ENCODE results near the gene PHLPP2. TPM values are rescaled to one million over a fixed set of nuclear protein-coding genes. Genes with fewer than 3 reads are reported as not detected.

Gene PHLPP2
- total and polyA plus RNA-seq, 8 donors = 6.1 to 8.5 (median 7.0) TPM

DNA sequence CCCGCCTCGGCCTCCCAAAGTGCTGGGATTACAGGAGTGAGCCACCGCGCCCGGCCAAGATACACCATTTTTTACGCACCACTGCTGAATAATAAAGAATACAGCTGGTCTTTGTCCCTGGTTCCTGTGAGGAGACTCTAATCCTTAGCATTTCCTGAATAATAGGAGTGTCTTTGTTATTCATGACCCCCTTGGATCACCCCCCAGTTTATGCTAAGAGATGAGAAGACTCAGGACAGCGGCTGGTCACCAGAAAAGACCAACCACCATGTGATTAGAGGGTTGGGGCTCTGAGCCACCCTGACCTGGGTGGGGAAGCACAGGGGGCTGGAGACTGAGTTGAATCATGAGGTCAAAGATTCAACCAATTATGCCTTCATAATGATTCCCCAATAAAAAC lies 17.3 kb downstream of the PHLPP2 start:
- Histone ChIP-seq H3K36me3 (no peaks in the 10 kb centered on the region), H3K4me3 (no peak overlapping the region), H3K27ac (no peak overlapping the region), H3K4me1 (no peaks in the 10 kb centered on the region), H3K27me3 (no peaks in the 10 kb centered on the region), H3K9me3 (no peaks in the 10 kb centered on the region)
- intact Hi-C loops (cut with DNase I) = no loop called here
- DNase-seq (no peak), ATAC-seq (no peak)
- TF ChIP-seq, protein P1, sequence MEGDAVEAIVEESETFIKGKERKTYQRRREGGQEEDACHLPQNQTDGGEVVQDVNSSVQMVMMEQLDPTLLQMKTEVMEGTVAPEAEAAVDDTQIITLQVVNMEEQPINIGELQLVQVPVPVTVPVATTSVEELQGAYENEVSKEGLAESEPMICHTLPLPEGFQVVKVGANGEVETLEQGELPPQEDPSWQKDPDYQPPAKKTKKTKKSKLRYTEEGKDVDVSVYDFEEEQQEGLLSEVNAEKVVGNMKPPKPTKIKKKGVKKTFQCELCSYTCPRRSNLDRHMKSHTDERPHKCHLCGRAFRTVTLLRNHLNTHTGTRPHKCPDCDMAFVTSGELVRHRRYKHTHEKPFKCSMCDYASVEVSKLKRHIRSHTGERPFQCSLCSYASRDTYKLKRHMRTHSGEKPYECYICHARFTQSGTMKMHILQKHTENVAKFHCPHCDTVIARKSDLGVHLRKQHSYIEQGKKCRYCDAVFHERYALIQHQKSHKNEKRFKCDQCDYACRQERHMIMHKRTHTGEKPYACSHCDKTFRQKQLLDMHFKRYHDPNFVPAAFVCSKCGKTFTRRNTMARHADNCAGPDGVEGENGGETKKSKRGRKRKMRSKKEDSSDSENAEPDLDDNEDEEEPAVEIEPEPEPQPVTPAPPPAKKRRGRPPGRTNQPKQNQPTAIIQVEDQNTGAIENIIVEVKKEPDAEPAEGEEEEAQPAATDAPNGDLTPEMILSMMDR (IDR thresholded peaks at IDR 0.05) = no peak

- H3K36me3 ChIP-seq = no peaks in the 10 kb centered on the region
- DNase-seq = no peak
- H3K4me1 ChIP-seq = no peaks in the 10 kb centered on the region
- H3K4me3 ChIP-seq = no peak overlapping the region
- H3K9me3 ChIP-seq = no peaks in the 10 kb centered on the region
- no peaks in the 10 kb centered on the region for H3K27me3 ChIP-seq
- TF ChIP-seq, protein P1 (IDR thresholded peaks at IDR 0.05) = no peak
- ATAC-seq = no peak
- intact Hi-C loops (cut with DNase I) = no loop called here
- no peak overlapping the region for H3K27ac ChIP-seq
Observed at GRCh38 chr16:71706046-71706445, 18.5 kb downstream of the PHLPP2 start.

GRCh38 chr16:71703333-71703732 lies 21.2 kb downstream of the PHLPP2 start:
- Histone ChIP-seq H3K27ac (no peak overlapping the region), H3K4me1 (no peaks in the 10 kb centered on the region), H3K9me3 (no peaks in the 10 kb centered on the region), H3K27me3 (no peaks in the 10 kb centered on the region), H3K4me3 (no peak overlapping the region), H3K36me3 (no peaks in the 10 kb centered on the region)
- intact Hi-C loops (cut with DNase I) = no loop called here
- ATAC-seq (no peak), DNase-seq (no peak)
- TF ChIP-seq, protein P1 (IDR thresholded peaks at IDR 0.05) = no peak

GRCh38 chr16:71700831-71701230 lies 23.7 kb downstream of the PHLPP2 start:
- Histone ChIP-seq H3K27ac (no peak overlapping the region), H3K27me3 (no peaks in the 10 kb centered on the region), H3K36me3 (no peaks in the 10 kb centered on the region), H3K4me1 (no peaks in the 10 kb centered on the region), H3K9me3 (no peaks in the 10 kb centered on the region), H3K4me3 (no peak overlapping the region)
- DNase-seq = no peak
- intact Hi-C loops (cut with DNase I) = no loop called here
- TF ChIP-seq, protein P1 (IDR thresholded peaks at IDR 0.05) = no peak
- ATAC-seq = no peak

- Histone ChIP-seq H3K36me3 (no peaks in the 10 kb centered on the region), H3K9me3 (no peaks in the 10 kb centered on the region), H3K27ac (no peak overlapping the region), H3K4me1 (no peaks in the 10 kb centered on the region), H3K4me3 (no peak overlapping the region), H3K27me3 (no peaks in the 10 kb centered on the region)
- intact Hi-C loops (cut with DNase I) = no loop called here
- TF ChIP-seq, protein P1 (IDR thresholded peaks at IDR 0.05) = no peak
- DNase-seq (no peak), ATAC-seq (no peak)
Observed at GRCh38 chr16:71698491-71698890, 26.0 kb downstream of the PHLPP2 start.
